Measurements from ENCODE around the gene KCNK1. TPM values are rescaled to one million over a fixed set of nuclear protein-coding genes. Genes with fewer than 3 reads are reported as not detected.

KCNK1 gene
- total and polyA plus RNA-seq, 2 of the 13 experiments (the other 11 are each of a cell fraction or from before 2014, with no cell fraction given), result not detected

DNA sequence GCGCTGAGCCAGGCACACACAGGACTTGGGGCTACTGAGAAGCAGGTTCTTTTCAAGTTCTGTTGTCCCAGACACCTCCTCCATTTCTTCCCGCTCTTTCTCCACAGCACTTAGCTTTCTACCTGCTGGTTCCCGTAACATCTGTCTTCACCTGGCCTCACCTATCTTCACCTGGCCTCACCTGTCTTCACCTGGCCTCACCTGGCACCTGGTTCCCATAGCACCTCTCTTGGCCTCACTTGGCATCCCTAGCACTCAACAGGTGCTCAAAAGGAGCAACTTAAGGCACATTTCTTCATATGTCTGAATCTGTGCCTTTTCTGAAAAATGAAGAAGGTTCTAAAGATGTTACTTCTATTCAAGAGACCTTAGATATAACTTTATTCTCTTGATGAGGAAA lies 10.4 kb downstream of the KCNK1 start:
- no peak overlapping the region for H3K27ac ChIP-seq (ENCODE audit: extremely low read length, insufficient read depth, low read length)
- intact Hi-C loops (cut with micrococcal nuclease; ENCODE audit: unreplicated experiment), result no loop called here
- H3K9me3 ChIP-seq (ENCODE audit: low read length), result no peaks in the 10 kb centered on the region
- no peak overlapping the region for H3K4me2 ChIP-seq (ENCODE audit: low read depth, low read length)
- DNase-seq (ENCODE audit: low spot score) (no peak), FAIRE-seq (no peak), ATAC-seq (no peak)
- 23% methylated on average over 3 of the region's 3 CpGs for WGBS (ENCODE audit: low lambda C conversion rate)
- no peaks in the 10 kb centered on the region for H3K79me2 ChIP-seq (ENCODE audit: insufficient read depth, low read length)
- H3K27me3 ChIP-seq (ENCODE audit: control insufficient read depth in 1 of 2, insufficient read depth in 2 of 2, low read length in 2 of 2), result peaks cover 0 to 1% of the 10 kb centered on the region in 2 experiments; a peak in 1 of 5 replicates
- no peak overlapping the region for H3K4me3 ChIP-seq (replicated peaks in 1 of 3; ENCODE audit: insufficient read depth in 1 of 3, low read depth in 2 of 3, low read length in 3 of 3)
- no peaks in the 10 kb centered on the region for H3K36me3 ChIP-seq (replicated peaks in 1 of 2; ENCODE audit: control insufficient read depth in 1 of 2, insufficient read depth in 2 of 2, low read length in 2 of 2)
- POLR2A ChIA-PET, result no interaction called here
- no peak overlapping the region for H2AFZ ChIP-seq (ENCODE audit: low read length)
- no peaks in the 10 kb centered on the region for H3K4me1 ChIP-seq (ENCODE audit: insufficient read depth, low read length)
- H4K20me1 ChIP-seq (ENCODE audit: insufficient read depth, low read length), result no peaks in the 10 kb centered on the region
- TF ChIP-seq HOXA7 (CRISPR knock-in tag; IDR thresholded peaks at IDR 0.05) (no peak), ZNF496 (CRISPR knock-in tag; IDR thresholded peaks at IDR 0.05; ENCODE audit: insufficient replicate concordance) (no peak), ZNF713 (CRISPR knock-in tag; IDR thresholded peaks at IDR 0.05) (no peak), NFIC (IDR thresholded peaks at IDR 0.05; ENCODE audit: low read length) (no peak), ZNF792 (CRISPR knock-in tag; IDR thresholded peaks at IDR 0.05) (no peak), AKAP8 (CRISPR knock-in tag; IDR thresholded peaks at IDR 0.05) (no peak), KLF15 (CRISPR knock-in tag; IDR thresholded peaks at IDR 0.05; ENCODE audit: borderline replicate concordance) (no peak), ZNF775 (CRISPR knock-in tag; IDR thresholded peaks at IDR 0.05; ENCODE audit: borderline replicate concordance) (no peak), MTF1 (CRISPR knock-in tag; IDR thresholded peaks at IDR 0.05) (no peak), ZNF776 (CRISPR knock-in tag; IDR thresholded peaks at IDR 0.05) (no peak), ZNF550 (CRISPR knock-in tag; IDR thresholded peaks at IDR 0.05; ENCODE audit: borderline replicate concordance) (no peak), JUND (CRISPR knock-in tag; IDR thresholded peaks at IDR 0.05) (no peak), FIP1L1 (IDR thresholded peaks at IDR 0.05; ENCODE audit: borderline replicate concordance, insufficient read depth, low read depth, low read length) (no peak), NBN (conservative IDR thresholded peaks at IDR 0.05) (no peak), ZFP37 (CRISPR knock-in tag; IDR thresholded peaks at IDR 0.05; ENCODE audit: borderline replicate concordance) (no peak), ZBTB1 (CRISPR knock-in tag; IDR thresholded peaks at IDR 0.05; ENCODE audit: borderline replicate concordance) (no peak), ZNF484 (CRISPR knock-in tag; IDR thresholded peaks at IDR 0.05; ENCODE audit: borderline replicate concordance, low read depth) (no peak)
- TF ChIP-seq, protein P1, sequence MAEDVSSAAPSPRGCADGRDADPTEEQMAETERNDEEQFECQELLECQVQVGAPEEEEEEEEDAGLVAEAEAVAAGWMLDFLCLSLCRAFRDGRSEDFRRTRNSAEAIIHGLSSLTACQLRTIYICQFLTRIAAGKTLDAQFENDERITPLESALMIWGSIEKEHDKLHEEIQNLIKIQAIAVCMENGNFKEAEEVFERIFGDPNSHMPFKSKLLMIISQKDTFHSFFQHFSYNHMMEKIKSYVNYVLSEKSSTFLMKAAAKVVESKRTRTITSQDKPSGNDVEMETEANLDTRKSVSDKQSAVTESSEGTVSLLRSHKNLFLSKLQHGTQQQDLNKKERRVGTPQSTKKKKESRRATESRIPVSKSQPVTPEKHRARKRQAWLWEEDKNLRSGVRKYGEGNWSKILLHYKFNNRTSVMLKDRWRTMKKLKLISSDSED (CRISPR knock-in tag; IDR thresholded peaks at IDR 0.05), result no peak
- TF ChIP-seq, protein P2, sequence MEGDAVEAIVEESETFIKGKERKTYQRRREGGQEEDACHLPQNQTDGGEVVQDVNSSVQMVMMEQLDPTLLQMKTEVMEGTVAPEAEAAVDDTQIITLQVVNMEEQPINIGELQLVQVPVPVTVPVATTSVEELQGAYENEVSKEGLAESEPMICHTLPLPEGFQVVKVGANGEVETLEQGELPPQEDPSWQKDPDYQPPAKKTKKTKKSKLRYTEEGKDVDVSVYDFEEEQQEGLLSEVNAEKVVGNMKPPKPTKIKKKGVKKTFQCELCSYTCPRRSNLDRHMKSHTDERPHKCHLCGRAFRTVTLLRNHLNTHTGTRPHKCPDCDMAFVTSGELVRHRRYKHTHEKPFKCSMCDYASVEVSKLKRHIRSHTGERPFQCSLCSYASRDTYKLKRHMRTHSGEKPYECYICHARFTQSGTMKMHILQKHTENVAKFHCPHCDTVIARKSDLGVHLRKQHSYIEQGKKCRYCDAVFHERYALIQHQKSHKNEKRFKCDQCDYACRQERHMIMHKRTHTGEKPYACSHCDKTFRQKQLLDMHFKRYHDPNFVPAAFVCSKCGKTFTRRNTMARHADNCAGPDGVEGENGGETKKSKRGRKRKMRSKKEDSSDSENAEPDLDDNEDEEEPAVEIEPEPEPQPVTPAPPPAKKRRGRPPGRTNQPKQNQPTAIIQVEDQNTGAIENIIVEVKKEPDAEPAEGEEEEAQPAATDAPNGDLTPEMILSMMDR (CRISPR knock-in tag; IDR thresholded peaks at IDR 0.05), result no peak
- no TSS peak for BruUV-seq (replicated peaks)
- in situ Hi-C loops (cut with HindIII; ENCODE audit: extremely low pct_ligation_motif_present, low pct_unique_long_range_greater_than_20kb), result no loop called here
- CTCF ChIA-PET (ENCODE audit: low intra/inter-chr PET ratio, low total read pairs), result no interaction called here
- H3K9ac ChIP-seq (ENCODE audit: insufficient read depth, low read depth, low read length), result no peak overlapping the region
